NCI-H748 treated with DMSO at 0.1 percent for 48 hours (cell line): ENCODE measurements around the gene ELK3.
A peak's percentile ranks its signal among the peaks of the same experiment; 100 is the strongest.

Source experiments
- DNase-seq: peaks from one replicate; lab custom pipeline; 2025; lab: John Stamatoyannopoulos, UW

Gene ELK3

DNA sequence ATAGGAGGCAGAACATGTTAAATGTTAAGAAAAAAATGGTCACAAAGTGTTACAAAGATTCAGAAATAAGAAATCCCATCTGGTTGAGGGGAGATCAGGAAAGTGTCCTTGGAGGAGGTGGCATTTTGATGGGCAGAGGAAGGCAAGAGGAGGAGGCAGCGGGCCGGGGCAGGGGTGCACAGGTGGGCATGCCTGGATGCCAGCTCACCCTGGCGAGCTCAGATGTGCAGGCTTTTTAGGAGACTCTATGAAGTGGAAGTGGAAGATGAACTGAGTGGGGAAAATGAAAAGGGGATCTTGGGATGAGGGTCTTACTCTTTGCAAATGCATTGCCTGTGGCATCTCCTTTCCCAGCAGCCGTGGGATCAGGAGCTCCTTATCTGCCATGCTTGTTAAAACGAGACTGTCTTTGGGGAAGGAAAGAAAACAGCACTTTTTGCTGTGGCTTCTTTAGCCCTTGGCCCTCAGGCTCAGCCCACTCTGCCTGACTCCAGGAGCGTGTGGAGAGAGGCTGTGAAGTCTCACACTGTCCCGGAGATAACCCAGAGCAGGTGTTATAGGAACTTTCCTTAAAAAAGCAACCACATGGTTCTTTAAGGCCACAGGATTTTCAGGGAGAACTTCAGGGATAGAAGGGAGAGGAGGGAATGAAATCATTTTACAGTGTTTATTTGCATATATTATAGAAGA lies 62.6 kb downstream of the ELK3 start:
- DNase-seq, result no peak

DNA sequence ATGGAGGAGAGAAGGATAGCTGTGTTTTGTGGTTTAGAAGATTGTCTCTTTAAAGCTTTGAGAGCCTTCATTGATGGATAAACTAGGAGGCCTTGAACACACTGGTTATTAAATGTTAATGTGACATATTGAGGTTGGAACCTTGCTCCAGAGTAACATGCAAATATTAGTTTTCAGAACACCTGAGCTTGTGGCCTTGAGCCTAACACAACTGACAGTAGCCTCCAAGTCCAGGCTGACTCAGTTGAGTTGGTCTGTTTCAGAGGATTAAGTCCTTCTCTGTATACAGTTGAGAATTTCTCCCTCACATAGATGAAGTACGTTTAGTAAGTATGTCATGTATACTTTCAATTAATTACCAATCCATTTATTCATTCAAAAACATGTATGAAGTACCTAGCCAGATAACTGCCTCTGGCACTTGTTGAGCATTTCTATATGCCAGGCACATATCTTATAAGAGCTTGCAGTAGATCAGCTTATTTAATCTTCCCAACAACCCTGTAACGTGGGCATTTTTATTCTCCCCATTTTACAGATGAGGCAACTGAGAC lies 63.5 kb downstream of the ELK3 start:
- no peak for DNase-seq

DNA sequence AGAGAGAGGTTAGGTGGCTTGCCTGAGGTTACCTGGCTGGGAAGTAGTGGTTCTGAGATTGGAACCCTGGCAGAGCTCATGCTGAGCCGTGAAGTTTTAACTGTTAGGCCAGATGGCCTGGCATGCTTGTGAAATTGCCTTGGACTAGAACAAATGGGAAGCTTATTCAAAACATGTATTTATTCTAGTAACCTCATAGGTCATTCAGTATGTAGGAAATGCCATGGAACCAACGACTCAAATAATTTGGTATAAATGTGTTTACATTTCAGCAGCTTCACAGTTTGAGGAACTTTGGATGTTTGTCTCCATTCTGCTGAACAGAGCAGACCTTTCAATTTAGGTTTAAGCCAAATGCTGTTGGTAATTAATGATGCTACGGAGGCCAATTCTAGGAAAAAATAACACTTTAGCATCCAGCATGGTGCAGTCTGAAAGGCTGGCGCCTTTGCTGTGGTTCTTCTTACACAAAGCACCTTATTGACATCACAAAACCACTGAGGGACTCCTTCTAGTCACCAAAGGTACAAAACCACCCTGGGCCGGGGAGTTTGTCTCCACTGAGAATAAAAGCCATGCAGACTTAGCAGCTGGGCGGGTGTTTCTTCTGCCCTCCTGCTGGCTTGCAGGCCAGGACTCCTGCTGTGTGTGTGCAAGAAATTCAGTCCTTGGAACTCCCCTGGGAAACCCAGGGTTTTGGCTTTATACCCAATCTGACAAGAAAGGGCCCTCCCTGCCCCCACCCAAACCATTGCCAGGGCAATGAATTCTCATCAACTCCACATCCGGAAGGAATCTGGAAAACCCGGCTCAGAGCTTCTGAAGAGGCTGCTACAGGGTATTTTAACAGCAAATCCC lies 64.2 kb downstream of the ELK3 start:
- no peak for DNase-seq

DNA sequence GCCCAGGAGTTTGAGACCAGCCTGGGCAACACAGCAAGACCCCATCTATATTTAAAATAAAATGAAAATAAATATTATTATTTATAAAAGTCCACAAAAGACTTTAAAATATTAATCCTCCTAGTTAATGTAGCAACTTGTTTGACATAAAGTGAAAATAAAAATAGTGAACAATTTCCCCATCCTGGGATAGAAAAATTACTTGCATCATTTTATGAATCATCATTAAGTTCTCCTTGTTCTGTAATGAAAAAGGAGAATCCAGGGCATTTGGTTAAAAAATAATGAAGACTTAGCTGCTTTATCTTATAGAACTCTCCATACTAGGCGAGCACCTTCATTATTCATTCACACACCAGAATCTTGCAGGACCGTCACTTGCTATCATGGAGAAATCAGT lies 66.1 kb downstream of the ELK3 start:
- DNase-seq, result no peak

DNA sequence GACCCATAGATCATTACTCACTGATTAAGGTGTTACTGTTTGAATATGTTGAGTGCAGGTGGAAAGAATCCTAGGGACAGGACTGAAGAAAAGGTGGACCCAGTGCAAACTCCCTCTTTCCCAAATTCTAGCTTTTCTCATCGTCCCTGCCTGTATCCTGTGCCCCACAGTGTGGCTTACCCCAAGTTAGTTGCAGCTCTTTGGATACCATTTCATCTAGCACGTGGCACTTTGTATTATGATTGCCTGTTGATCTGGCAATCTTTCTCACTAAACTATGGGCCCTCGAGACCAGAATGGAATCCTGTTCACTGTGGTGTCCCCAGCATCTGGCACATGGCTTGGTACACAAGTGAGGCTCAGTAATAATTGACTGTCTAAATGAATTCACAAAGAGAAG lies 66.5 kb downstream of the ELK3 start:
- DNase-seq, result no peak

DNA sequence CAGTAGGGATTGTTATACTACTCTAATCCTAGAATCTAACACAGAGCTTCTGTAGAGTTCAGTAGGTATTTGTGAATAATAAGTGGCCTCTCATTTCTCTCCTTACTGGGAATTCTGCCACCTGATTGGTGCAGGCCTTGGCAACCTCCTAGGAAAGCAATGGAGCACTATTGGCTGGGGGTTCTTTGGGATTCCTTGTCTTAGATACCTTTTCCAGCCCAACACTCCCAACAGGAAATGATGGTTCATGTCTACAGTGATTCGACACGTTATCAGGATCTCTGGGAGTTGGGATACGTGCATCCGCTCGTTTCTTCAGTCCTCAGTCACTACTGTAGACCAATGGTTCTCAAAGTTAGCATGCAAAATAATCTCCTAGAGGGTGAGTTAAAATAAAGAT lies 67.4 kb downstream of the ELK3 start:
- no peak for DNase-seq

DNA sequence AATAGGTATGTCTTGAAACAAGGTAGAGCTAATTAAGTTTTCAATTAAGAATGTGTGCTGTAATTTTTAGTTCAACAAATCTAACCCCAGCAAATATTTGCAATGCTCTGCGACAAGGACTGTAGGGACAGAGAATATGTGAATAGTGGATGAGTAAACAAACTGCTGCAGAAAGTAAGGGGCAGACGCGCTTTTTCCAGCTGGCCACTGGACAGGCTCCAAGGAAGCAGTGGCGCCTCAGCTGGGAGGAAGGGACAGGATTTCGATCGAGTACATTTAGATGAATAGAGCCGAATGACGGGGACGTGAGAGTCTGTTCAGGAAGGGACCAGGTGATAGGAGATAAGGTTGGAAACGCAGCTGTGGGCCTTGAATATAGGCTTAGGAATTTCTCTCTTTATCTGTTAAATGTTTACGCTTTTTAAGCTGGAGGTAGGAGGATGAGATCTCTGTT lies 69.3 kb downstream of the ELK3 start:
- peak; percentile 74 for DNase-seq

DNA sequence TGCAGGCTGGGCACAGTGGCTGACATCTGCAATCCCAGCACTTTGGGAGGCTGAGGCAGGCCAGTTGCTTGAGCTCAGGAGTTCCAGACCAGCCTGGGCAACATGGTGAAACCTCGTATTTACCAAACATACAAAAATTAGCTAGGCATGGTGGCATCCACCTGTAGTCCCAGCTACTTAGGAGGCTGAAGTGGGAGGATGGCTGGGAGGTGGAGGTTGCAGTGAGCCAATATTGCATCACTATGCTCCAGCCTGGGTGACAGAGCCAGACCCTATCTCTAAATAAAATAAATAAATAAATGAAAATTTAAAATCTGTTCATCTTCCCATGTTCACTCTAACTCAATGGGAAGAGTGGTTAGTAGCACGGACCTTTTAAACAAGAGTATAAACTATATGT lies 71.2 kb downstream of the ELK3 start:
- no peak for DNase-seq

DNA sequence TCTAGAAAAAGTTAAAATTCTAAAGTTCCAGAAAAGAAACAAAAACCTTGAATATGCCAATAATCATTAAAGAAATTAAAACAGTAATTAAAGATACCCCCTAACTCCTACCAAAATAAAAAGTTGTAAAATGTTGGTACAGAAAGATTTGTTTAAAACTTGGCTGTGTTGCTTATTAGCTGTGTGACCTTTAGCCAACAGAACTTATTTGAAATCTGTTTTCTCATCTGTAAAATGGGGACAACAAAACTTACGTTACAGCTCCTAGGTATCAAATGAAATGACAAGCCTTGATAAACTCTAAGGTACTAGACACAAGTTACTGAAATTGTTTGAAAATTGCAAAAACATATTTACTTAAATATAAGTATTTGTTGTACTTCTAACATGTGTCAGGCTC lies 71.7 kb downstream of the ELK3 start:
- DNase-seq, result no peak

DNA sequence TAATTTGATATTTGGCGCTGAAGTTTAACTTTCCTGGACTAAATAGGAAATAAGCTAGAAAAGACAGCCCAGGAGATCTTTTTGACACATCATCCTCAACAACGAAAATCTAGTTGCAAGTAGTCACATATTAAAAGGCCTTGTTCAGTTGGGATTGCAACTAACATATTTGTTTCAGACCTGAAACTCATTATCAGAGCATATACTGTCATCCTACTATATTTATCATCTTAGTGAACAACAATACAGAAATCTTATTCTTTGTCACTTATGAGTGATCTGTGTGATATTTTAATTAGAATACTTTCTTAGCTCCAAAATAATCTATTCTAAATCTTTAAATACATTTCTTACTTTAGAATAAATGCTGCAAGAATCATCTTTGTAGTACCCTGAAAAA lies 72.1 kb downstream of the ELK3 start:
- no peak for DNase-seq

DNA sequence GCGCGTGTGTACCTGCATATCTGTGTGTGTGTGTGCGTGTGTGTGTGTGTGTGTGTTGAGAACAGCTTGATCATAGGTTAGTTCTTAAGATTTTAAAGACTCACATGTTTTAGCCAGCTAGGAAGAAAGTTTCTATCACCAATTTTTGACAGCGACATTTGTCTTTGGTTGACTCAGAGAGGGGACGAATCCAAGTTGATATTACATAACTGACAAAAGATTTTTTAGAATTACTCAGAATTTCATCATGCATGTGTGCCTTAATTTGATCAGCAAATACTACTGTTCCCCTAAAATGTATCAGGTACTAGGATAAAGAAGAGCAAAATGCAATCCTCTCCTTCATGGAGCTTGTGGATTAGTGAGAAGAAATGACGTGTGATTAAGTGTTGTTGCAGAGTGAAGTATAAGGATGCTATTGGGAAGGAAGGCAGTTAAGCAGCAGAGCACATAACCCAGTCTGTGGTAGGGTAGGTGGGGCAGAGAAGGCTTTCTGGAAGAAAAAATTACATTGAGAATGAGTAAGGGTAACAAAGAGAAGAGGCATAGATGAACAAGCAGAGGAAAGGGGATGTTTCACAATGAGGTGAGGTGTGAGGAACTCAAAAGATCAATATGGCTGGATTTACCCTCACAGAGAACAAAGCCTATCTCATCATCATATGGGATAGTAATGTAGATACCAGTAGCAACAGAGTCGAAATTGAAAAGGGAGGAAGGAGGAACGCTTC lies 77.5 kb downstream of the ELK3 start:
- no peak for DNase-seq

DNA sequence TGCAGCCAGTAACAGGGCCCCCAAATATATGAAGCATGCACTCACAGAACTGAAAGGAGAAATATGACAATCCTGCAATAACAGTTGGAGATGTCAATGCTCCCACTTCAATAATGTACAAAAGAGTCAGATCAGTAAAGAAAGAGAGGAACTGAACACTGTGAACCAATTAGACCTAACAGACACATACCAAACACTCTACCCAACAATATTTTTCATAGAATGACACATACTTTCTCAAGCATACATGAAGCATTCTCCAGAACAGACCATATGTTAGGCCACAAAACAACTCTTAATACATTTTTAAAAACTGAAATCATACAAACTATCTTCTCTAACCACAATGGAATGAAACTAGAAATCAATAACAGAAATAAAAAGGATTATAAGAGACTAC lies 80.2 kb downstream of the ELK3 start:
- no peak for DNase-seq

DNA sequence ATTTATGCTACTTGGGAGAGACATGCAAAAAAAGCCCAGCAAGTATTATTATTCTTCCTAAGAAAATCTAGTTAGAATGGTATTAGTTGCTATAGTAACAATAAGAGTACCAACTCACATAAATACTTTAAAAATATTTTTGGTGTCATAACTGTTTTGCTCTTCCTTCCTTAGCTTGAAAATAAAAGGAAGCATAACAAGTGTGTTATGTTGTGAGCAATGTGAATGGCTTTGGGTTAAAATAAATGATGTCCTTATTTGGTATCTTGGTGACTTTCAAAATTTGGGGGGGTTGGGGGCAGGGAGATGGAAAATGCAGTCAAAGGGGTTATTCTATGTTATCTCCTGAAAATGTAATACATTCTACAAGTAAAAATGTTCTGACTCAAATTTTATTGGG lies 91.0 kb downstream of the ELK3 start:
- no peak for DNase-seq

DNA sequence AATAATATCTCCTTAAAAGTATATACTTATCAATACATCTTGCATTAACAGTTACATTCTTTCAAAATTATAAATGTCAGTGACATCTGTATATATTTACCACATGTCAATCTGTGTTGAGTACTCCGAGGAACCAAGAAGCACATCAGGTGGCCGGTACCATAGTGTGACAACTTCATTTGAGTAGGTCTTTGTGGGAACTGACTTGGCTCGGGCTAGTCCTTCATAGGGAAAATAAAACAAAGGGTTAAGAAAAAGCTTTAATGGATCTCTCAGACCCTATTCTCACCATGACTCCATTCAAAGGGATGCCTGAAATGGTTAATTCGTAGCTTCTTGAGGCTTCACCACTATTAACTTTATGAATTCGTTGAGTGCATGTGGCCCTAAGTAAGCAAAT lies 94.9 kb downstream of the ELK3 start:
- DNase-seq, result no peak

DNA sequence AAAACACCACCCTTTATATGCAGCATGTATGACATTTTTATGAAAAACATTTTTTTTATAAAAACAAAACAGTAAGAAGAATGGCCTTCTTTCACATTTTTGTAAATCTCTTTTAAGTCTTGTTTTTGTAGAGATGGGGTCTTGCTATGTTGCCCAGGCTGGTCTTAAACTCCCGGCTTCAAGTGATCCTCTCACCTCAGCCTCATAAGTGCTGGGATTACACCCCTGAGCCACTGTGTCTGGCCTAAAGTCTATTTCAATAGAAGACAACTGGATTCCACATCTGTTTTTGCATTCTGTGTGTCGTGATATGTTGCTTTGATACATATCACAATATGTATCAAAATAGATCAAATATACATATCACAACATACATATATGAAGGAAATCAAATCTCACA lies 98.9 kb downstream of the ELK3 start:
- DNase-seq, result no peak

DNA sequence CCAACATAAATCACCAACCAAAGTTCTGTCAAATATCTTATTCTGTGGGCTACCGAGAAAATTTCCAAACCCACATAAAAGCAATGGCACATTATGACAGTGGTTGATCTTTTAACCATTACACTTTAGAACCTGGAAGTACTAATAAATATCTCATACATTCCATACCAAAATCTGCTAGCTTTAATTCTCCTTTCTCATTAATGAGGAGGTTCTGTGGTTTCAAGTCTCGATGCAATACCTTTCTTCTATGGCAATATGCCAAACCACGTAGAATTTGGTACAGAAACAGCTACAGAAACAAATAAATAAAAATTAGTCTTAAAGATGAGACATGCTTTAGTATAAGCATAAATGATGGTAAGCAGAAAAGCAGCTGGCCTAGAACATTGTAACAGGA lies 100.7 kb downstream of the ELK3 start:
- DNase-seq, result no peak

DNA sequence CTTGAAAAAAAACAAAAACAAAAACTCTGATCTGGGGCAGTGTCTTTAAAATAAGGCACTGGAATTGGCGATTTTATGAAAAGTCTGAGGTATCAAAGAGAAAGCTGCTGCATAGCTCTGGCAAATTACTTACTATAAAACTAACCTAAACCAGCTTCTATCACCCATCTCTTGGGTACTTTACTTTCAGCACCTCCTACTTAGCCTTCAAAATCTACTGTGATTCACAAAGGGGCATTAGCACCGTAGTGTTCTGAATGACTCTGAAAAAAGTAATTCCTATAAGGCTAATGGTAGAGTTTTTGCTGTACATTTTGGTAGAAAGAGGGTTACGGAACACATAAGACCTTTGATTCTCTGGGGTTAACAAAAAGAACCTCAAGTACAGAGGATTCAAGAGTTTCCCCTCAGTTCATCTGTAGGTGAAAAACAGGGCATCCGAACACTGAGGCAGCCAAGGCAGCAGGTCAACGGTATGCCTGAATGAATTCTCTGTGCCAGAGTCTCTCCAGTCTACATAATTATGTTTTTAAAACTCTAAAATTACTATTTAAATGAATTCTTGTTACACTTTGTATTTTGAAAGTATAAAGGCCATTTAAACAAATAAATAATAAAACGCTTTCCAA lies 101.5 kb downstream of the ELK3 start:
- DNase-seq, result no peak

DNA sequence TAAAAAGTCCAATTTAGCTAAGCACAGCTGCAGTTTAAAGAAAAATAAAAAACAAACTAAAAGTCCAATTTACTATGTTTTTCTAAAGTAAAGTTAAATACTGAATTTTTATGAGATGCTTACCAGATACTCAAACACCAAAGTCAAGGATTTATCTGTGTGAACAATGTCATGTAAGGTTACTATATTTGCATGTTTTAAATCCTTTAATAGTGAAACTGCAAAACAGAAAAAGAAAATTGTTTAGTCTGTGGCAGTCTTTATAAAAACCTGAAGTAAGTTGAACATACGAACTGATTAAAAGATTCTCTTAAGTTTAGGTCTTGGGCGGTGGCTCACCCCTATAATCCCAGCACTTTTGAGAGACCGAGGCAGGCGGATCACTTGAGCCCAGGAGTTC lies 103.3 kb downstream of the ELK3 start:
- DNase-seq, result no peak

DNA sequence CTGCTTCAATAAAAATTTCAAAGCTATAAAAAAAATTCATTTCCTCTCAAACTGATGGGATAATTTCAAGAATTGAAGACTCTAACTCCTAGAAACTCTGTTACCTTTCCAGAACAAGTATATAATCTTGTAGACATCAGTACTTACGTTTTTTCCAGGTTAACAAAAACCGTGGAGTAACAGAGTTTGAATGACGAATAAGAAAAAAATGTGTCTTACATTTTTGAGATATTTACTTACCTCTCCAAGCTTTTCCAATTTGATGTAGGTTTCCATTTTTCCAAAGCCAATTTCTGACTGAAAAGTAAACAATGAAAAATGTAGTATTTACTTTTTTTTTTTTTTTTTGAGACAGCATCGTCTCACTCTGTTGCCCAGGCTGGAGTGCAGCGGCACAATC lies 105.9 kb downstream of the ELK3 start:
- DNase-seq, result no peak

DNA sequence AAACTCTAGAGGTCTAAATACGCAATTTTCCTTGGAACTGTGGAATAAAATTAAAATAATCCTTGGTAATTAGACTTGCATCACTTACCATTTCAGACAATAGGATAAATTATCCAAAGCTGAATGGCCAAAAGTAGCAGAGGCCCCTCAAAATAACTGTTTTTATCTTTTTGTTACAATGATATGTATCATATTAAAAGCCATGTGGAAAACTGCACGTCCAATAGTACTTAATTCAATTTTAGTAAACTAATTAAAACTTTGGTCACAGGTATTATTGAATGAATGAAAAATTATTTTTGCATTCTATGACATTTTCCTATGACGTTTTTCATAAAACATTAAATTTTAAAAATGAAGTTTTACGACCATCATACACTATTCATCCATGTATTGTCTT lies 107.6 kb downstream of the ELK3 start:
- DNase-seq, result no peak

DNA sequence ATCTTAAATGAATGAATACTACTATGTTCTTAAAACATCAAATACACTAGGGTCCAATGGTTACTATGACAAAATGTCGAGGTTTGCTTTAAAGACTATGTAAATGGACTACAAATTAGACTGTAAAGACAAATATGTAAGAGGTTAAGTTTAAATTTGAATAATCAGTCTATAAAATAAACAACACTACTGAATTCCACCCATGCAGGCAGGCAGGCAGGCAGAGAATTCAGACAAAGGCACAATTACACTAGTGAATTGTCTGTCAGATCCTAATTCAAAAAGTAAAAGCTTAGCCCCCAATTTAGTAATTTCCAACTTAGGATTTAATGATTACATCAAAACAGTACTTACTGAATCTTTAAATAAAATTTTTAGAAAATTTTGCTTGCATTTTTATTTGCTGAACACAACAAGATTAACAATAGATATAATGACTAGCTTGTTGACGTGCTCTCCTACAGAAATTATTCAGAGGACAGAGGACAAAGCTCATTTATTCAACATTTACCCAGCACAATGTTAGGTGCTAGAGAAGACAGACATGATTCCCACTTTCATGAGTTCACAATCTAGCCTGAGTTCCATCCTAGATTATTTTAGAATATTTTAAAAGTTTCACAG lies 108.6 kb downstream of the ELK3 start:
- DNase-seq, result no peak

DNA sequence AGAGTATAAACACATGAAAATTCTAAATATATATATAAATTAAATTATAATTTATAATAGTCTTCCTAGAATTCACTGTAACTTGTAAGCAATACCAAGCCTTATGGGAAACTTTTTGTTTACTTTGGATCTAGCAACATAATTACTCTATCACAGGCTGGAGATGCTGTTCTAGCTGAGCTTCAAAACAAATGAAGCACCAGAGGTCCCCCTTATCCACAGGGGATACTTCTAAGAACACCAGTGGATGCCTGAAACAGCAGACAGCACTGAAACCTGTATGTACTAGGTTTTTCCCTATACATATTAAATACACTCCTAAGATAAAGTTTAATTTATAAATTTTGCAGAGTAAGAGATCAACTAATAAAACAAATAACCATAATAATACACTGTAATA lies 109.5 kb downstream of the ELK3 start:
- DNase-seq, result no peak
